Gastroesophageal sphincter (tissue), 4 donors: ENCODE data around the gene MYOZ3. TPM values are rescaled to one million over a fixed set of nuclear protein-coding genes. Genes with fewer than 3 reads are reported as not detected.

Experiments used
- ATAC-seq: fragments of 150-250 bp; one replicate; pipeline ENCODE4 v1.9.1; 2016; ENCODE audit warnings: mild to moderate bottlenecking, moderate library complexity
- H3K27ac ChIP-seq, 4 donors: fragments of 200-600 bp; sonication (generic) in 3 of 4; 1 replicate in 3 of 4; 2 replicates in 1 of 4; pipeline ENCODE4 v1.5.1; 2016 to 2019
- H3K27me3 ChIP-seq: fragments of 200-600 bp; sonication (generic); one replicate; pipeline ENCODE4 v1.5.1; 2019
- H3K36me3 ChIP-seq, 2 donors: fragments of 200-600 bp; sonication (generic); one replicate each; pipeline ENCODE4 v1.5.1; 2019; ENCODE audit warnings: control low read depth in 1 of 2
- H3K4me1 ChIP-seq, 3 donors: fragments of 200-600 bp; sonication (generic); 1 replicate in 2 of 3; 2 replicates in 1 of 3; pipeline ENCODE4 v1.5.1; 2016 to 2019; ENCODE audit warnings: control low read depth in 2 of 3
- H3K4me3 ChIP-seq, 2 donors: fragments of 200-600 bp; sonication (generic); one replicate each; pipeline ENCODE4 v1.5.1; 2019; ENCODE audit warnings: mild to moderate bottlenecking in 1 of 2, moderate library complexity in 1 of 2
- H3K9me3 ChIP-seq, 3 donors: fragments of 200-600 bp; sonication (generic); one replicate each; pipeline ENCODE4 v1.5.1; 2017 to 2019; ENCODE audit warnings: control low read depth in 2 of 3
- CTCF ChIP-seq, 4 experiments: fragments of 200-600 bp in 2 of 4; fragments of 450-650 bp in 2 of 4; sonication (generic) in 1 of 4; IDR thresholded peaks; one replicate each; pipeline ENCODE4 v1.5.1; 2017 to 2019; ENCODE audit warnings: antibody characterized with exemption in 4 of 4, mild to moderate bottlenecking in 2 of 4, moderate library complexity in 2 of 4
- EP300 ChIP-seq: sonication (generic); formaldehyde crosslinking; IDR thresholded peaks from one replicate; pipeline ENCODE4 v1.6.1; 2017; ENCODE audit warnings: antibody characterized with exemption, mild to moderate bottlenecking
- POLR2A ChIP-seq, 2 donors: fragments of 450-650 bp; IDR thresholded peaks; one replicate each; pipeline ENCODE4 v1.6.1; 2017; ENCODE audit warnings: antibody characterized with exemption in 2 of 2, mild to moderate bottlenecking in 2 of 2, moderate library complexity in 1 of 2
- POLR2AphosphoS5 ChIP-seq: sonication (generic); formaldehyde crosslinking; IDR thresholded peaks from one replicate; pipeline ENCODE4 v1.6.1; 2017; ENCODE audit warnings: antibody characterized with exemption
- WGBS, 2 donors: methylation state at CpG; one replicate each; pipeline ENCODE4 v1.1.5; 2018; ENCODE audit warnings: low coverage in 1 of 2; 5-methylcytosine and 5-hydroxymethylcytosine counted together
- total RNA-seq, 4 donors: library from RNA; depleted of rRNA; stranded (reverse); fragments of >200 nt; gene quantifications; one replicate each; pipeline ENCODE4 v1.1.0, GENCODE V29; 2016

The MYOZ3 gene
- total RNA-seq, 4 donors from 2014 or later: 0.13 to 0.62 (median 0.22) TPM; not detected in 1

- H3K4me1 ChIP-seq: peaks cover 0 to 40% (median 11%) of the 10 kb centered on the region in 3 donors
- TF ChIP-seq POLR2A (IDR thresholded peaks at IDR 0.05) (no peak), CTCF (IDR thresholded peaks at IDR 0.05) (no peak), EP300 (no peak), POLR2AphosphoS5 (no peak)
- no peak overlapping the region for H3K4me3 ChIP-seq
- WGBS, 2 donors: 31 to 62% methylated on average over 2 of the region's 2 CpGs
- H3K27ac ChIP-seq: no peak overlapping the region
- no peaks in the 10 kb centered on the region for H3K9me3 ChIP-seq
- peaks cover 12% of the 10 kb centered on the region for H3K27me3 ChIP-seq
- H3K36me3 ChIP-seq: no peaks in the 10 kb centered on the region
- ATAC-seq: no peak
Measured at GRCh38 chr5:150670948-150671310, 9.9 kb downstream of the MYOZ3 start.

GRCh38 chr5:150671509-150672236, 10.6 kb downstream of the MYOZ3 start:
- peak; percentile 3 for ATAC-seq
- Histone ChIP-seq H3K27ac (peak overlapping the region in 3 of 4 donors; percentile 14 to 65 (median 14)), H3K36me3 (no peaks in the 10 kb centered on the region), H3K4me3 (peak overlapping the region; percentile 20 to 60), H3K27me3 (peaks cover 12% of the 10 kb centered on the region), H3K9me3 (no peaks in the 10 kb centered on the region), H3K4me1 (peaks cover 0 to 40% (median 11%) of the 10 kb centered on the region in 3 donors)
- no peak for TF ChIP-seq EP300
- TF ChIP-seq CTCF (IDR thresholded peaks at IDR 0.05): no peak
- no peak for TF ChIP-seq POLR2A (IDR thresholded peaks at IDR 0.05)
- TF ChIP-seq POLR2AphosphoS5: no peak
- WGBS, 2 donors: 20% methylated on average over 2 of the region's 51 CpGs; no CpG with 5 or more reads in 1 of the 2 donors

- H3K27me3 ChIP-seq: peaks cover 12% of the 10 kb centered on the region
- ATAC-seq: peak; percentile 49
- peak overlapping the region; percentile 20 to 60 for H3K4me3 ChIP-seq
- H3K27ac ChIP-seq: peak overlapping the region in 3 of 4 donors; percentile 14 to 65 (median 14)
- TF ChIP-seq EP300 (no peak), CTCF (IDR thresholded peaks at IDR 0.05) (no peak), POLR2AphosphoS5 (no peak), POLR2A (IDR thresholded peaks at IDR 0.05) (no peak)
- no peaks in the 10 kb centered on the region for H3K9me3 ChIP-seq
- peaks cover 0 to 40% (median 11%) of the 10 kb centered on the region in 3 donors for H3K4me1 ChIP-seq
- no peaks in the 10 kb centered on the region for H3K36me3 ChIP-seq
- WGBS, 2 donors: 20% methylated on average over 1 of the region's 38 CpGs; no CpG with 5 or more reads in 1 of the 2 donors
Measured at GRCh38 chr5:150672237-150672883, 11.3 kb downstream of the MYOZ3 start.

GRCh38 chr5:150672884-150673275, 11.8 kb downstream of the MYOZ3 start:
- no peak for TF ChIP-seq EP300
- no peak for TF ChIP-seq POLR2A (IDR thresholded peaks at IDR 0.05)
- TF ChIP-seq POLR2AphosphoS5: no peak
- no peak for TF ChIP-seq CTCF (IDR thresholded peaks at IDR 0.05)
- no peak overlapping the region for H3K27ac ChIP-seq
- no peaks in the 10 kb centered on the region for H3K36me3 ChIP-seq
- H3K9me3 ChIP-seq: no peaks in the 10 kb centered on the region
- peak overlapping the region in 1 of 2 donors; percentile 60 for H3K4me3 ChIP-seq
- H3K27me3 ChIP-seq: peaks cover 12% of the 10 kb centered on the region
- no peak for ATAC-seq
- H3K4me1 ChIP-seq: peaks cover 0 to 40% (median 11%) of the 10 kb centered on the region in 3 donors
- 80 to 100% methylated on average over 1 of the region's 7 CpGs for WGBS, 2 donors
